WTC11 (cell line): Measurements from ENCODE around the gene GCAT. TPM values are rescaled to one million over a fixed set of nuclear protein-coding genes. Genes with fewer than 3 reads are reported as not detected.

ENCODE experiments used
- ATAC-seq: fragments of 200-7000 bp; cut with Tn5 transposase; 2 replicates; pipeline ENCODE4 v1.10.0; 2021; ENCODE audit warnings: mild to moderate bottlenecking, moderate library complexity
- CTCF ChIA-PET: fragments of 300-600 bp; sonication (Branson Sonifier 250); formaldehyde crosslinking; loops from one replicate; lab custom pipeline; 2021; ENCODE audit warnings: antibody characterized with exemption; lab: Charles Lee
- POLR2A ChIA-PET: fragments of 350-600 bp; sonication (Branson Sonifier 250); formaldehyde crosslinking; loops from one replicate; lab custom pipeline; 2021; ENCODE audit warnings: antibody characterized with exemption; lab: Charles Lee
- DNase-seq: peaks from one replicate; pipeline ENCODE4 v3.0.0; 2021; ENCODE audit warnings: low spot score
- H3K27ac Mint-ChIP-seq: 2 replicates; pipeline ENCODE4 v1.8.0; 2021; ENCODE audit warnings: mixed read lengths
- H3K27me3 Mint-ChIP-seq: 2 replicates; pipeline ENCODE4 v1.8.0; 2021; ENCODE audit warnings: low read depth, mild to moderate bottlenecking, moderate library complexity, mixed read lengths
- H3K36me3 Mint-ChIP-seq: 2 replicates; pipeline ENCODE4 v1.8.0; 2021; ENCODE audit warnings: mixed read lengths
- H3K4me1 Mint-ChIP-seq: 2 replicates; pipeline ENCODE4 v1.8.0; 2022; ENCODE audit warnings: mixed read lengths
- H3K4me3 Mint-ChIP-seq: 2 replicates; pipeline ENCODE4 v1.8.0; 2021; ENCODE audit warnings: mild to moderate bottlenecking, moderate library complexity, mixed read lengths
- H3K9me3 Mint-ChIP-seq: 2 replicates; pipeline ENCODE4 v1.8.0; 2021; ENCODE audit warnings: mixed read lengths
- AFF4 ChIP-seq: sonication (generic); formaldehyde crosslinking; IDR thresholded peaks from 2 replicates; pipeline ENCODE4 v1.8.1; 2023; ENCODE audit warnings: mild to moderate bottlenecking, missing genetic modification reagents, borderline replicate concordance
- ARID4B ChIP-seq: sonication (generic); formaldehyde crosslinking; IDR thresholded peaks from 2 replicates; pipeline ENCODE4 v1.8.0; 2023; ENCODE audit warnings: missing genetic modification reagents, mild to moderate bottlenecking, borderline replicate concordance
- ATF1 ChIP-seq: sonication (generic); formaldehyde crosslinking; IDR thresholded peaks from 2 replicates; pipeline ENCODE4 v1.8.1; 2023; ENCODE audit warnings: mild to moderate bottlenecking, moderate library complexity, missing genetic modification reagents
- CDX4 ChIP-seq: fragments of 250-450 bp; sonication (Bioruptor Pico); IDR thresholded peaks from 2 replicates; pipeline ENCODE4 v1.9.0; 2021; ENCODE audit warnings: moderate library complexity, mild to moderate bottlenecking, inconsistent platforms, borderline replicate concordance
- CREB1 ChIP-seq: sonication (generic); formaldehyde crosslinking; IDR thresholded peaks from 2 replicates; pipeline ENCODE4 v1.8.0; 2023; ENCODE audit warnings: mild to moderate bottlenecking, missing genetic modification reagents
- E2F4 ChIP-seq: sonication (generic); formaldehyde crosslinking; IDR thresholded peaks from 2 replicates; pipeline ENCODE4 v1.8.1; 2022; ENCODE audit warnings: low read depth, mild to moderate bottlenecking, moderate library complexity, missing genetic modification reagents, borderline replicate concordance
- KAT7 ChIP-seq: sonication (generic); formaldehyde crosslinking; IDR thresholded peaks from 2 replicates; pipeline ENCODE4 v1.8.1; 2023; ENCODE audit warnings: missing genetic modification reagents, mild to moderate bottlenecking, borderline replicate concordance
- MXD4 ChIP-seq: fragments of 250-450 bp; sonication (Bioruptor Pico); IDR thresholded peaks from 2 replicates; pipeline ENCODE4 v1.8.0; 2021; ENCODE audit warnings: mild to moderate bottlenecking, moderate library complexity, borderline replicate concordance
- TEAD1 ChIP-seq: sonication (generic); formaldehyde crosslinking; IDR thresholded peaks from 2 replicates; pipeline ENCODE4 v1.8.0; 2022; ENCODE audit warnings: mild to moderate bottlenecking, missing genetic modification reagents
- ZBTB21 ChIP-seq: sonication (generic); formaldehyde crosslinking; IDR thresholded peaks from 2 replicates; pipeline ENCODE4 v1.8.1; 2023; ENCODE audit warnings: mild to moderate bottlenecking, missing genetic modification reagents, borderline replicate concordance
- ZNF138 ChIP-seq: sonication (generic); formaldehyde crosslinking; conservative IDR thresholded peaks from 2 replicates; pipeline ENCODE4 v1.8.1; 2022; ENCODE audit warnings: mild to moderate bottlenecking, moderate library complexity, missing genetic modification reagents
- ZNF396 ChIP-seq: fragments of 250-450 bp; sonication (Bioruptor Pico); IDR thresholded peaks from 2 replicates; pipeline ENCODE4 v1.8.0; 2021; ENCODE audit warnings: mild to moderate bottlenecking, moderate library complexity, borderline replicate concordance
- ZNF532 ChIP-seq: fragments of 250-450 bp; sonication (Bioruptor Pico); IDR thresholded peaks from 2 replicates; pipeline ENCODE4 v1.9.0; 2021; ENCODE audit warnings: mild to moderate bottlenecking, borderline replicate concordance
- total RNA-seq: library from RNA; stranded (reverse); gene quantifications from 3 replicates; pipeline ENCODE4 v1.2.3, GENCODE V29; 2021
- TF ChIP-seq, protein P1 (sequence below): sonication (generic); formaldehyde crosslinking; IDR thresholded peaks from 2 replicates; pipeline ENCODE4 v1.8.0; 2022; ENCODE audit warnings: mild to moderate bottlenecking, missing genetic modification reagents
- TF ChIP-seq, protein P2 (sequence below): sonication (generic); formaldehyde crosslinking; IDR thresholded peaks from 2 replicates; pipeline ENCODE4 v1.8.0; 2022; ENCODE audit warnings: mild to moderate bottlenecking, missing genetic modification reagents

The GCAT gene
- total RNA-seq, 1 experiment from 2014 or later: 33.0 TPM

DNA sequence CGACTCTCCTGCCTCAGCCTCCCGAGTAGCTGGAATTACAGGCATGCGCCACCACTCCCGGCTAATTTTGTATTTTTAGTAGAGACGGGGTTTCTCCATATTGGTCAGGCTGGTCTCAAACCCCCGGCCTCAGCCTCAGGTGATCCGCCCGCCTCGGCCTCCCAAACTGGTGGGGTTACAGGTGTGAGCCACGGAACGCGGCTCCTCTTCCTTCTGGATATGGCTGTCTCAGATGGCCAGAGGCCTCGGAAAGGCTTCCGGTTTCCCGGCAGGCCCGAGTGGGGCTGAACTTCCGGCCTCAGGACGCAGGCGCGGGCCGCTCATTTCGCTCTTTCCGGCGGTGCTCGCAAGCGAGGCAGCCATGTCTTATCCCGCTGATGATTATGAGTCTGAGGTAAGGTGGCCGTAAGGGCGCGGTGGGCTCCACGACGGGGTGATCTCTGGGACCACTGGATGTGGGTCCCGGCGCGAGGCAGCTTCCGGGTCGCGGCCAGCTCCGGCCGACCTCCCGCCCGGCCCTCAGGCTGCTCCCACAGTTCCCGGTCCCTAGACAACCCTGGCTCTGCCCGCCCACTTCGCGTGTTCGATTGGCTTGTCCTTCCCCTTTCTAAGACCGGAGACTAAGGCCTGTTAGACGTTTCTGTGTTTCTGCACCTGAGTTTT, 41.5 kb downstream of the GCAT start, which contains the start of gene EIF3L:
Gene EIF3L (plus strand): TSS at position 331 of the 663 bp plus-strand sequence. CDS start 31 bp downstream, at position 362.
- H3K9me3 Mint-ChIP-seq: peaks cover 5% of the 10 kb centered on the region; the same call in 1 of the 2 replicates
- POLR2A ChIA-PET: no interaction called here
- peaks cover 32% of the 10 kb centered on the region for H3K36me3 Mint-ChIP-seq
- peak within 1 kb of the TSS; percentile 93 for H3K27ac Mint-ChIP-seq
- H3K27me3 Mint-ChIP-seq: no peaks in the 10 kb centered on the region
- ATAC-seq: peak; percentile 67
- H3K4me1 Mint-ChIP-seq: peaks cover 21% of the 10 kb centered on the region
- peak; percentile 85 for DNase-seq
- CTCF ChIA-PET: interaction anchor here (1.2 to 2.1 kb wide), 3 partner anchors 14 to 42 kb away, joined by 3 to 7 read pairs (median 6); partner anchors contain the start of gene GCAT
- peak within 1 kb of the TSS; percentile 84 for H3K4me3 Mint-ChIP-seq
- TF ChIP-seq, protein P1, sequence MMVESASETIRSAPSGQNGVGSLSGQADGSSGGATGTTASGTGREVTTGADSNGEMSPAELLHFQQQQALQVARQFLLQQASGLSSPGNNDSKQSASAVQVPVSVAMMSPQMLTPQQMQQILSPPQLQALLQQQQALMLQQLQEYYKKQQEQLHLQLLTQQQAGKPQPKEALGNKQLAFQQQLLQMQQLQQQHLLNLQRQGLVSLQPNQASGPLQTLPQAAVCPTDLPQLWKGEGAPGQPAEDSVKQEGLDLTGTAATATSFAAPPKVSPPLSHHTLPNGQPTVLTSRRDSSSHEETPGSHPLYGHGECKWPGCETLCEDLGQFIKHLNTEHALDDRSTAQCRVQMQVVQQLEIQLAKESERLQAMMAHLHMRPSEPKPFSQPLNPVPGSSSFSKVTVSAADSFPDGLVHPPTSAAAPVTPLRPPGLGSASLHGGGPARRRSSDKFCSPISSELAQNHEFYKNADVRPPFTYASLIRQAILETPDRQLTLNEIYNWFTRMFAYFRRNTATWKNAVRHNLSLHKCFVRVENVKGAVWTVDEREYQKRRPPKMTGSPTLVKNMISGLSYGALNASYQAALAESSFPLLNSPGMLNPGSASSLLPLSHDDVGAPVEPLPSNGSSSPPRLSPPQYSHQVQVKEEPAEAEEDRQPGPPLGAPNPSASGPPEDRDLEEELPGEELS: 0 out of 2 replicates have a peak, but pooled peaks have one; percentile 64
- TF ChIP-seq ZBTB21 (peak; percentile 63; the same call in 1 of the 2 replicates), ZNF396 (no peak), MXD4 (CRISPR knock-in tag) (no peak), ZNF532 (no peak), AFF4 (CRISPR knock-in tag) (no peak), ZNF138 (CRISPR knock-in tag) (no peak), CREB1 (CRISPR knock-in tag) (no peak), TEAD1 (CRISPR knock-in tag) (peak; percentile 87; the same call in 1 of the 2 replicates), E2F4 (CRISPR knock-in tag) (no peak), ARID4B (peak; percentile 89; the same call in 1 of the 2 replicates), KAT7 (CRISPR knock-in tag) (0 out of 2 replicates have a peak, but pooled peaks have one; percentile 52), ATF1 (CRISPR knock-in tag) (peak; percentile 73; the same call in 1 of the 2 replicates), CDX4 (CRISPR knock-in tag) (no peak)
- TF ChIP-seq, protein P2, sequence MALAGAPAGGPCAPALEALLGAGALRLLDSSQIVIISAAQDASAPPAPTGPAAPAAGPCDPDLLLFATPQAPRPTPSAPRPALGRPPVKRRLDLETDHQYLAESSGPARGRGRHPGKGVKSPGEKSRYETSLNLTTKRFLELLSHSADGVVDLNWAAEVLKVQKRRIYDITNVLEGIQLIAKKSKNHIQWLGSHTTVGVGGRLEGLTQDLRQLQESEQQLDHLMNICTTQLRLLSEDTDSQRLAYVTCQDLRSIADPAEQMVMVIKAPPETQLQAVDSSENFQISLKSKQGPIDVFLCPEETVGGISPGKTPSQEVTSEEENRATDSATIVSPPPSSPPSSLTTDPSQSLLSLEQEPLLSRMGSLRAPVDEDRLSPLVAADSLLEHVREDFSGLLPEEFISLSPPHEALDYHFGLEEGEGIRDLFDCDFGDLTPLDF (CRISPR knock-in tag): no peak
